Measurements from ENCODE around the gene RUFY3. TPM values are rescaled to one million over a fixed set of nuclear protein-coding genes. Genes with fewer than 3 reads are reported as not detected.
"Not testable (repeated sequence)": the region's sequence is repeated elsewhere in the genome, so short reads cannot be mapped to it uniquely, and the experiment has no call there.

RUFY3 gene
- total RNA-seq, 3 donors from 2014 or later (not counting 1 experiment from before 2014, with no cell fraction given) = 31.6 to 38.1 (median 33.4) TPM

GRCh38 chr4:70724463-70724862 lies 2.7 kb downstream of the RUFY3 start:
- H3K9me3 Mint-ChIP-seq = no peaks in the 10 kb centered on the region

GRCh38 chr4:70725633-70726032 lies 3.9 kb downstream of the RUFY3 start:
- no peak for ATAC-seq
- WGBS (ENCODE audit: insufficient coverage) = 100% methylated on average over 1 of the region's 1 CpG

More at GRCh38 chr4:70724463-70724862, 2.7 kb downstream of the RUFY3 start:
- H3K27me3 ChIP-seq (ENCODE audit: control insufficient read depth, insufficient read depth, low read length) = no peaks in the 10 kb centered on the region
- no peak overlapping the region for H3K27ac Mint-ChIP-seq
- H3K27ac ChIP-seq (ENCODE audit: low read length) = no peak overlapping the region
- 100% methylated on average over 2 of the region's 3 CpGs for WGBS (ENCODE audit: insufficient coverage)
- intact Hi-C loops (cut with micrococcal nuclease) = no loop called here
- no peak for ATAC-seq
- no peak overlapping the region for H3K4me3 Mint-ChIP-seq
- no peak for TF ChIP-seq CTCF (IDR thresholded peaks at IDR 0.05)
- peaks cover 2% of the 10 kb centered on the region for H3K4me1 ChIP-seq (ENCODE audit: control insufficient read depth, insufficient read depth, low read length)
- peaks cover 4 to 8% of the 10 kb centered on the region in 2 donors for H3K4me1 Mint-ChIP-seq
- DNase-seq = no peak
- H3K4me3 ChIP-seq (ENCODE audit: low read length) = no peak overlapping the region
- no peaks in the 10 kb centered on the region for H3K27me3 Mint-ChIP-seq (ENCODE audit: low read depth in 2 of 2)
- no peaks in the 10 kb centered on the region for H3K9me3 ChIP-seq (ENCODE audit: control insufficient read depth, insufficient read depth, low read length)
- H3K36me3 Mint-ChIP-seq = no peaks in the 10 kb centered on the region
- H3K36me3 ChIP-seq (ENCODE audit: control insufficient read depth, insufficient read depth, low read length) = no peaks in the 10 kb centered on the region

DNA sequence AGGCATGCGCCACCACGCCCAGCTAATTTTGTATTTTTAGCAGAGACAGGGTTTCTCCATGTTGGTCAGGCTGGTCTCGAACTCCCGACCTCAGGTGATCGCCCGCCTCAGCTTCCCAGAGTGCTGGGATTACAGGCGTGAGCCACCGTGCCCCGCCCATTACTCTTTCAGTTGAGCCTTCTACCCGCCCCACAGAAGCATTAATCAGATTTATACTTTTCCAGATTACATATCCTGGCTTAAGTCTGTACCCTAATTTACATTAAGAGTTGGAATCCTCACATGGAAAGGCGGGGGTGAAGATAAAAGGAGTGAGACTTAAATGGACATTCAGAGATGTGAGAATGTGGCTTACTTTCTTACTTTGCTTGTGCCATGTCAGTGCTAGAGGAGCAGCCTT lies 4.8 kb downstream of the RUFY3 start:
- H3K27ac ChIP-seq (ENCODE audit: low read length); DNase-seq; H3K36me3 ChIP-seq (ENCODE audit: control insufficient read depth, insufficient read depth, low read length); H3K27ac Mint-ChIP-seq; H3K27me3 Mint-ChIP-seq (ENCODE audit: low read depth in 2 of 2); H3K4me3 ChIP-seq (ENCODE audit: low read length); H3K4me1 ChIP-seq (ENCODE audit: control insufficient read depth, insufficient read depth, low read length); H3K9me3 Mint-ChIP-seq; H3K9me3 ChIP-seq (ENCODE audit: control insufficient read depth, insufficient read depth, low read length); H3K27me3 ChIP-seq (ENCODE audit: control insufficient read depth, insufficient read depth, low read length); ATAC-seq; H3K36me3 Mint-ChIP-seq; H3K4me1 Mint-ChIP-seq; intact Hi-C loops (cut with micrococcal nuclease); H3K4me3 Mint-ChIP-seq: not testable (repeated sequence)
- WGBS (ENCODE audit: insufficient coverage) = 95% methylated on average over 11 of the region's 11 CpGs

More at GRCh38 chr4:70725633-70726032, 3.9 kb downstream of the RUFY3 start:
- H3K4me3 ChIP-seq (ENCODE audit: low read length) = no peak overlapping the region
- Mint-ChIP-seq H3K27me3 (ENCODE audit: low read depth in 2 of 2) (no peaks in the 10 kb centered on the region), H3K27ac (no peak overlapping the region), H3K36me3 (no peaks in the 10 kb centered on the region), H3K4me3 (no peak overlapping the region), H3K4me1 (peaks cover 4 to 8% of the 10 kb centered on the region in 2 donors), H3K9me3 (no peaks in the 10 kb centered on the region)
- H3K36me3 ChIP-seq (ENCODE audit: control insufficient read depth, insufficient read depth, low read length) = no peaks in the 10 kb centered on the region
- no peaks in the 10 kb centered on the region for H3K9me3 ChIP-seq (ENCODE audit: control insufficient read depth, insufficient read depth, low read length)
- TF ChIP-seq CTCF (IDR thresholded peaks at IDR 0.05) = no peak
- H3K27ac ChIP-seq (ENCODE audit: low read length) = no peak overlapping the region
- no peaks in the 10 kb centered on the region for H3K27me3 ChIP-seq (ENCODE audit: control insufficient read depth, insufficient read depth, low read length)
- peaks cover 2% of the 10 kb centered on the region for H3K4me1 ChIP-seq (ENCODE audit: control insufficient read depth, insufficient read depth, low read length)
- DNase-seq = no peak
- intact Hi-C loops (cut with micrococcal nuclease) = no loop called here

GRCh38 chr4:70728091-70728490 lies 6.3 kb downstream of the RUFY3 start:
- Mint-ChIP-seq H3K36me3 (no peaks in the 10 kb centered on the region), H3K27me3 (ENCODE audit: low read depth in 2 of 2) (no peaks in the 10 kb centered on the region), H3K4me1 (peaks cover 5 to 10% of the 10 kb centered on the region in 2 donors), H3K4me3 (no peak overlapping the region), H3K9me3 (no peaks in the 10 kb centered on the region), H3K27ac (no peak overlapping the region)
- 93% methylated on average over 11 of the region's 11 CpGs for WGBS (ENCODE audit: insufficient coverage)
- intact Hi-C loops (cut with micrococcal nuclease) = no loop called here
- ATAC-seq = no peak
- Histone ChIP-seq H3K4me3 (ENCODE audit: low read length) (no peak overlapping the region), H3K36me3 (ENCODE audit: control insufficient read depth, insufficient read depth, low read length) (no peaks in the 10 kb centered on the region), H3K4me1 (ENCODE audit: control insufficient read depth, insufficient read depth, low read length) (no peaks in the 10 kb centered on the region), H3K27ac (ENCODE audit: low read length) (no peak overlapping the region), H3K27me3 (ENCODE audit: control insufficient read depth, insufficient read depth, low read length) (no peaks in the 10 kb centered on the region), H3K9me3 (ENCODE audit: control insufficient read depth, insufficient read depth, low read length) (no peaks in the 10 kb centered on the region)
- no peak for DNase-seq
- no peak for TF ChIP-seq CTCF (IDR thresholded peaks at IDR 0.05)

GRCh38 chr4:70732878-70733277 lies 11.1 kb downstream of the RUFY3 start:
- WGBS (ENCODE audit: insufficient coverage) = 93% methylated on average over 6 of the region's 9 CpGs
- not testable (repeated sequence) for ATAC-seq; H3K27ac ChIP-seq (ENCODE audit: low read length)

More at GRCh38 chr4:70732878-70733277, 11.1 kb downstream of the RUFY3 start:
- peak overlapping the region; percentile 67 for H3K4me3 Mint-ChIP-seq
- H3K36me3 Mint-ChIP-seq; DNase-seq; H3K4me3 ChIP-seq (ENCODE audit: low read length); intact Hi-C loops (cut with micrococcal nuclease); H3K27me3 ChIP-seq (ENCODE audit: control insufficient read depth, insufficient read depth, low read length); H3K9me3 ChIP-seq (ENCODE audit: control insufficient read depth, insufficient read depth, low read length); H3K9me3 Mint-ChIP-seq; H3K36me3 ChIP-seq (ENCODE audit: control insufficient read depth, insufficient read depth, low read length); H3K27me3 Mint-ChIP-seq (ENCODE audit: low read depth in 2 of 2): not testable (repeated sequence)
- peaks cover 38 to 43% of the 10 kb centered on the region in 2 donors for H3K4me1 Mint-ChIP-seq
- peak overlapping the region; percentile 49 to 59 for H3K27ac Mint-ChIP-seq
- H3K4me1 ChIP-seq (ENCODE audit: control insufficient read depth, insufficient read depth, low read length) = peaks cover 21% of the 10 kb centered on the region

Data from natural killer cell (primary cell).